GM18498 (cell line): ENCODE results near the gene TMEM117.
"Not testable (repeated sequence)": the region's sequence is repeated elsewhere in the genome, so short reads cannot be mapped to it uniquely, and the experiment has no call there.

Experiments used
- ATAC-seq: cut with Tn5 transposase; IDR thresholded peaks from one replicate; pipeline ENCODE4 v1.9.1; 2021; ENCODE audit warnings: mild to moderate bottlenecking, moderate library complexity; ENCODE audit not compliant: unreplicated experiment

Gene TMEM117

GRCh38 chr12:44019118-44019517 lies 183.2 kb downstream of the TMEM117 start:
- ATAC-seq: no peak

GRCh38 chr12:44020555-44020954 lies 184.7 kb downstream of the TMEM117 start:
- ATAC-seq: no peak

- ATAC-seq: peak; percentile 91
Observed at GRCh38 chr12:44021471-44021971, 185.6 kb downstream of the TMEM117 start.

- ATAC-seq: no peak
Observed at GRCh38 chr12:44025499-44025898, 189.6 kb downstream of the TMEM117 start.

- ATAC-seq: no peak
Observed at GRCh38 chr12:44026046-44026445, 190.2 kb downstream of the TMEM117 start.

GRCh38 chr12:44026926-44027325 lies 191.0 kb downstream of the TMEM117 start:
- not testable (repeated sequence) for ATAC-seq

- ATAC-seq: no peak
Observed at GRCh38 chr12:44029194-44029593, 193.3 kb downstream of the TMEM117 start.

GRCh38 chr12:44031472-44032185 lies 195.7 kb downstream of the TMEM117 start:
- no peak for ATAC-seq

- ATAC-seq: no peak
Observed at GRCh38 chr12:44034906-44035305, 199.0 kb downstream of the TMEM117 start.

- ATAC-seq: no peak
Observed at GRCh38 chr12:44036875-44037443, 201.1 kb downstream of the TMEM117 start.

GRCh38 chr12:44038411-44038810 lies 202.5 kb downstream of the TMEM117 start:
- ATAC-seq: no peak

- ATAC-seq: not testable (repeated sequence)
Observed at GRCh38 chr12:44044491-44044890, 208.6 kb downstream of the TMEM117 start.

GRCh38 chr12:44046732-44047417 lies 211.0 kb downstream of the TMEM117 start:
- no peak for ATAC-seq

- no peak for ATAC-seq
Observed at GRCh38 chr12:44052554-44052953, 216.7 kb downstream of the TMEM117 start.

- ATAC-seq: no peak
Observed at GRCh38 chr12:44053549-44054127, 217.8 kb downstream of the TMEM117 start.

- no peak for ATAC-seq
Observed at GRCh38 chr12:44054281-44054680, 218.4 kb downstream of the TMEM117 start.

GRCh38 chr12:44058366-44058765 lies 222.5 kb downstream of the TMEM117 start:
- ATAC-seq: no peak

- ATAC-seq: no peak
Observed at GRCh38 chr12:44059476-44059875, 223.6 kb downstream of the TMEM117 start.

- ATAC-seq: no peak
Observed at GRCh38 chr12:44063671-44064070, 227.8 kb downstream of the TMEM117 start.

GRCh38 chr12:44076871-44077270 lies 241.0 kb downstream of the TMEM117 start:
- ATAC-seq: no peak

- no peak for ATAC-seq
Observed at GRCh38 chr12:44077294-44077693, 241.4 kb downstream of the TMEM117 start.

- ATAC-seq: no peak
Observed at GRCh38 chr12:44078273-44078672, 242.4 kb downstream of the TMEM117 start.
